Occipital lobe (tissue), 2 donors: Measurements from ENCODE around the gene AXIN1. TPM values are rescaled to one million over a fixed set of nuclear protein-coding genes. Genes with fewer than 3 reads are reported as not detected.
"Not testable (repeated sequence)": the region's sequence is repeated elsewhere in the genome, so short reads cannot be mapped to it uniquely, and the experiment has no call there.

Source experiments
- DNase-seq: peaks from one replicate; lab custom pipeline; 2025; lab: John Stamatoyannopoulos, UW
- total RNA-seq: library from RNA; depleted of rRNA; stranded (reverse); fragments of >200 nt; gene quantifications from one replicate; pipeline ENCODE4 v1.2.3, GENCODE V29; 2014

AXIN1 gene
- total RNA-seq = 18.7 TPM

DNA sequence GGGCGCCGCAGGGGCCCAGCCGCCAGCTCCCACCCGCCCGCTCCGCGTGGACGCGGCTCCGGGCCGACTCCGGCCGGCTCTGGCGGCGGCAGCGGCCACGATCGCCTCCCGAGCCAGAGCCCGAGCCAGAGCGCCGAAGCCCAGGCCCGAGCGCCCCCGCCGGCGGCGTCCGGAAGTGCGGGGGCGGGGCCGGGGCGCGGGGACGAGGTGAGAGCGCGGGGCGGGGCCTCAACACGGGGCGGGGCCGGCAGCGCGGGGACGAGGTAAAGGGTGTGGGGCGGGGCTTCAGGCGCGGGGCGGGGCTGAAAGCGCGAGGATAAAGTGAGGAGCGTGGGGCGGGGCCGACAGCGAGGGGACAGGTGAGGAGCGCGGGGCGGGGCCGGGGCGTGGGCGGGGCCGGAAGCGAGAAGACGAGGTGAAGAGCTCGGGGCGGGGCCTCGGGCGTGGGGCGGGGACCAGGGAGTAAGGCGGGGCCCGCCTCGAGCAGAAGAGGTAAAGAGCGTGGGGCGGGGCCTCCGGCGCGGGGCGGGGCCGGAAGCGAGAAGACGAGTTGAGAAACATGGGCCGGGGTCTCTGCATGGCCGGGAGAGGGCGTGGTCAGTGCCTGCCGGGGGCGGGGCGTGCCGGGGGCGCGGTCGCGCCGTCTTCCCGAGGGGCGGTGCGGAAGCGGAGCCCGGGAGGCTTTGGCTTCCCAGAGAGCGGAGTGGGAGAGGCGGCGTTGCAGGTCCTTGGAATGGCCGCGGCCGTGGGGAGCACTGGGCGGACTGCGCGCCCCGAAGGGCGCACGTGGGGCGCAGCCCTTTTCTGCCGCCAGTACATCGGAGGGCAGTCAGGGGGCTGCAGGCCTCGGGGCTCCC lies at the start of gene AXIN1:
Gene AXIN1, minus strand, starts transcription at position 177 of the 857 bp plus-strand sequence. CDS start 5,698 bp downstream, outside the sequence.
- DNase-seq = peak; percentile 99

DNA sequence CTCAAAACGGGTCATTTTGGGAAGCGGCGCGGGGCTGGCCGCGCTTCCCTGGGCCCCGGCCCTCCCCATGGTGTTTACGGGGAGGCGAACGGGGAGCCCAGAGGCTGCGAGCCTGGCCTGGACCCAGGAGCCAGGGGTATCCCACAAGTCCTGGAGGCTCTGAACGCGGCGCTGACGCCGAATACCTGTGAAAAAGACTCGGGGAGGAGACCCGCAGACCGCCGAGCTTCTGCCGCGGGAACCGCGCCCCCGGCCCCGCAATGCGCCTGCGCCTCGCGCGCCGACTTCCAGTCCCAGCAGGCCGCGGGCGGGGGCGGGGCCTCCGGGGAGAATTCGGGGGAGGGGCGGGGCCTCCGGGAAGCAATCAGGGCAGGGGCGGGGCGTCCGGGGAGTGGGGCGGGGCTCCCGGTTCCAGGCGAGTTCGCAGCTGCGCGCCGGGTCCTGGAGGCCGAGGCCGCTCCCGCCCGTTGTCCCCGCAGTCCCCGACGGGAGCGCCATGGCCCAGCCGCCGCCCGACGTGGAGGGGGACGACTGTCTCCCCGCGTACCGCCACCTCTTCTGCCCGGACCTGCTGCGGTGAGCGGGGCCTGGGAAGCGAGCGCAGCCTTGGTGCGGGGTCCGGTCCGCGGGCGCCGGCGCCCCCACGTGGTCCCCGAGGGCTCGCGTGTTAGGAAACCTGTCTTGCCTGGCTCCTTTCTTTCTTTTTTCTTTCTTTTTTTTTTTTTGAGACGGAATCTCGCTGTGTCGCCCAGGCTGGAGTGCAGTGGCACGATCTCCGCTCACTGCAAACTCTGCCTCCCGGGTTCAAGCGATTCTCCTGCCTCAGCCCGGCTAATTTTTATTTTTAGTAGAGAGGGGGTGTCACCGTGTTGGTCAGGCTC lies 49.2 kb upstream of the AXIN1 start, which contains the start of gene DECR2:
Gene DECR2, plus strand, starts transcription at position 418 of the 881 bp plus-strand sequence. Its CDS starts 79 bp downstream, at position 497.
- peak; percentile 92 for DNase-seq

DNA sequence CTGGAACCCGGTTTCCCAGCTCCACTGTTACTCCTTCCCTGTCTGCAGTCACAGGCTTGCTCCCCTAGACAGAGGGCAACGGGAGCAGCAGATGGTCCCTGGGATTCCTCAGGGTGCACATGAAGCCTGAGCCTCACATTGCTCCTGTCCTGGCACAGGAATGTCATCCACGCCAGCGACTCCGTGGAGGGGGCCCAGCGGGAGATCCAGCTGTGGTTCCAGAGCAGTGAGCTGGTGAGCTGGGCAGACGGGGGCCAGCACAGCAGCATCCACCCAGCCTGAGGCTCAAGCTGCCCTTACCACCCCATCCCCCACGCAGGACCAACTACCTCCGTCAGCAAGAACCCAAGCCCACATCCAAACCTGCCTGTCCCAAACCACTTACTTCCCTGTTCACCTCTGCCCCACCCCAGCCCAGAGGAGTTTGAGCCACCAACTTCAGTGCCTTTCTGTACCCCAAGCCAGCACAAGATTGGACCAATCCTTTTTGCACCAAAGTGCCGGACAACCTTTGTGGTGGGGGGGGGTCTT lies 47.6 kb upstream of the AXIN1 start:
- no peak for DNase-seq

GRCh38 chr16:399340-400019 lies 47.0 kb upstream of the AXIN1 start:
- no peak for DNase-seq

- DNase-seq = no peak
Observed at GRCh38 chr16:398561-399339, 46.2 kb upstream of the AXIN1 start.

- DNase-seq = peak; percentile 53
Observed at GRCh38 chr16:397736-398332, 45.3 kb upstream of the AXIN1 start.

DNA sequence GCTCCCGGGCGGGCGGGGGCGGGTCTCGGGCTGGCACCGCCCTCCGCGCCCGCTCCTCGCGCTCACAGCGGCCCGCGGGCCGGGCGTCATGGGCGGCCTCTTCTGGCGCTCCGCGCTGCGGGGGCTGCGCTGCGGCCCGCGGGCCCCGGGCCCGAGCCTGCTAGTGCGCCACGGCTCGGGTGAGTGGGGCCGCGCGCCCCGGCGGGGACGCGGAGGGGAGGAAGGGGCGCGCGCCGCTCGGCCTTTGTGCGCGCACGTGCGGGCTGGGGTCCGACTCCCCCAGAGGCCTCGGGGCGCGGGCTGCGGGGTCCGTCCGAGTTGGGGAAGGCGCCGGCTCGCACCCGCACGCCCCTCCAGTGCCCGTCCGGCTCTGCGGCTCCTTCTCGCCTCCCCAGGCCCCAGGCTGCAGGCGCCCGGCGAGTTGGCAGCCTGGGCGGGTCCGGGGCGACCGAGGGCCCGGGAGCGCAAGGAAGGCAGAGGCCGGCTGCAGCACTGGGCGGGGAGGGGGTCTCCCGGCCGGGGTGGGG lies 44.7 kb upstream of the AXIN1 start, which contains the start of gene NME4:
Gene NME4, plus strand, starts transcription at position 65 of the 527 bp plus-strand sequence. Its CDS starts 24 bp downstream, at position 89.
- no peak for DNase-seq

- DNase-seq = no peak
Observed at GRCh38 chr16:396605-397004, 44.1 kb upstream of the AXIN1 start.

DNA sequence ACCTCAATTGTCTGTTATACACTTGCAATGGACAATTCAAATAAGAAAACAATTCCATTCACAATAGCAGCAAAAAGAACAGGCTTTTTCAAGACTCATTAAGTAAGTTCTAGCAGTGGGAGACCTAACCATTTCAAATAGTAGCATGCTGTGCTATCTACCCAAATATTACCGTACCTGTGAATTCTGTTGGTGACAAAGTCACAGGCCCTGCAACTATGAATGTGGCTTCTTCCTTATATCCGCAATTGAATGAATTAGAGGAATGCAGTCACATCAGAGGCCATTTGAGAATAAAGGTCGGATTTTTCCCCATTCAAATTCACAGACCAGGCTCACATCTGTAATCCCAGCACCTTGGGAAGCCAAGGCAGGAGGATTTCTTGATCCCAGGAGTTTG lies 43.7 kb upstream of the AXIN1 start:
- no peak for DNase-seq

DNA sequence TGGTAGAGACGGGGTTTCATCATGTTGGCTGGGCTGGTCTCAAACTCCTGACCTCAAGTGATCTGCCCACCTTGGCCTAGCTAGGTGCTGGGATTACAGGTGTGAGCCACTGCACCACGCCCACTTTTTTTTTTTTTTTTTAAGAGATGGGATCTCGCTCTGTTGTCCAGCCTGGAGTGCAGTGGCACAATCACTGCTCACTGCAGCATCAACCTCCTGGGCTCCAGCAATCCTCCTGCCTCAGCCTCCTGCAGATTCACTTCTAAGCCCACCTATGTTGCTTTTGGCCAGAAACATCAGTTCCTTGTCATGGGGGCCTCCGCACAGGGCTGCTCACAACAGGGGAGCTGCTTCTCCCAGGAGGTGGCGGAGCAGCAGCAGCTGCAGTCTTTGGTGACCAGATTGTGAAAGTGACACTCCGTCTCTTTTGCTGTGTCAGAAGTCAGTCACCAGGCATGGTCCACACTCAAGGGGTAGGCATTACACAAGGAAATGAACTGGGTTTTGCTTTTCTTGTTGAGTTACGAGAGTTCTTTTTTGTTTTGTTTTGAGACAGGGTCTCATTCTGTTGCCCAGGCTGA lies 40.0 kb upstream of the AXIN1 start:
- no peak for DNase-seq

- no peak for DNase-seq
Observed at GRCh38 chr16:391885-392335, 39.4 kb upstream of the AXIN1 start.

- no peak for DNase-seq
Observed at GRCh38 chr16:389352-389751, 36.8 kb upstream of the AXIN1 start.

- not testable (repeated sequence) for DNase-seq
Observed at GRCh38 chr16:387761-388666, 35.5 kb upstream of the AXIN1 start.

DNA sequence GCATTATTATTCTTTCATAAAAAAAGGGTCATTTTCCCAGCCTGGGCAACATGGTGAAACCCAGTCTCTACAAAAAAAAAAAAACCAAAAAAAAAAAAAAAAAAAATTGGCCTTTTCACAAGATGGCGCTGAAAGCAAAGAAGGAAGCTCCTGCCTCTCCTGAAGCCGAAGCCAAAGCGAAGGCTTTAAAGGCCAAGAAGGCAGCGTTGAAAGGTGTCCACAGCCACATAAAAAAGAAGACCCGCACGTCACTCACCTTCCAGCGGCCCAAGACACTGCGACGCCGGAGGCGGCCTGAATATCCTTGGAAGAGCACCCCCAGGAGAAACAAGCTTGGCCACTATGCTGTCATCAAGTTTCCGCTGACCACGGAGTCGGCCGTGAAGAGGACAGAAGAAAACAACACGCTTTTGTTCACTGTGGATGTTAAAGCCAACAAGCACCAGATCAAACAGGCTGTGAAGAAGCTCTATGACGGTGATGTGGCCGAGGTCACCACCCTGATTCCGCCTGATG lies 34.2 kb upstream of the AXIN1 start:
- no peak for DNase-seq

DNA sequence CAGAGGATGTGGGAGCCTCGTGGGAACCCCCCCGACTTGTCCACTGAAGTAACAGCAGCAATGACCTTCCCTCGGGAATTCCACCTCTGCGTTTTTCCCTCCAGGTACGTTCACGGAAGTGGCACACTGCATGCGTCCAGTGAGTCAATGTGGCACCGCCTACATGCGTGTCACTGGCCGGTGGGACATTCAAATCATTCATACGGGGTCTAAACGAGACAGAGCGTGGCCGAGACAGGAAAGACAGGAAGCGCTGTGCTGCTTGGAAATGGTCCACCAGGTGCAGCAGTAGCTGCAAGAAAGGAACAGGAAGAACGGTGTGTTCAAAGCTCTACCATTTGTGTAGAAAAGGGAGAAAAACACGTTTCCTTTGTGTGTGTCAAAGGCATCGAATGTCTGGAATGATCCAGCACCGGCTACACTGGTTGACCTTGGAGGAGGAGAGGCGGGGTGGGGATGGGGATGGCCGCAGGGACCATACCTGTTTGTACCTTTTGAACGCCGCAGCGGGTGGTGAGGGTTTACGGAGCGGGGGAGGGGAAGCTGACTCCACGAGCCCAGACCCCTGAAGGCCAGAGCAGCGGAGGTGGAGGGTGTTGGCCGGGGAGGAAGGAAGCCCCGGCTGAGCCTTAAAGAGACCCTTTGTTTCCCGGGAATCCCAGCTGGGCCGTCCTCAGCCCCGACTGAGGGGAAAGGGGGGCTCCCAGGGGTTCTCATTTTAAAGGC lies 31.0 kb upstream of the AXIN1 start:
- no peak for DNase-seq

DNA sequence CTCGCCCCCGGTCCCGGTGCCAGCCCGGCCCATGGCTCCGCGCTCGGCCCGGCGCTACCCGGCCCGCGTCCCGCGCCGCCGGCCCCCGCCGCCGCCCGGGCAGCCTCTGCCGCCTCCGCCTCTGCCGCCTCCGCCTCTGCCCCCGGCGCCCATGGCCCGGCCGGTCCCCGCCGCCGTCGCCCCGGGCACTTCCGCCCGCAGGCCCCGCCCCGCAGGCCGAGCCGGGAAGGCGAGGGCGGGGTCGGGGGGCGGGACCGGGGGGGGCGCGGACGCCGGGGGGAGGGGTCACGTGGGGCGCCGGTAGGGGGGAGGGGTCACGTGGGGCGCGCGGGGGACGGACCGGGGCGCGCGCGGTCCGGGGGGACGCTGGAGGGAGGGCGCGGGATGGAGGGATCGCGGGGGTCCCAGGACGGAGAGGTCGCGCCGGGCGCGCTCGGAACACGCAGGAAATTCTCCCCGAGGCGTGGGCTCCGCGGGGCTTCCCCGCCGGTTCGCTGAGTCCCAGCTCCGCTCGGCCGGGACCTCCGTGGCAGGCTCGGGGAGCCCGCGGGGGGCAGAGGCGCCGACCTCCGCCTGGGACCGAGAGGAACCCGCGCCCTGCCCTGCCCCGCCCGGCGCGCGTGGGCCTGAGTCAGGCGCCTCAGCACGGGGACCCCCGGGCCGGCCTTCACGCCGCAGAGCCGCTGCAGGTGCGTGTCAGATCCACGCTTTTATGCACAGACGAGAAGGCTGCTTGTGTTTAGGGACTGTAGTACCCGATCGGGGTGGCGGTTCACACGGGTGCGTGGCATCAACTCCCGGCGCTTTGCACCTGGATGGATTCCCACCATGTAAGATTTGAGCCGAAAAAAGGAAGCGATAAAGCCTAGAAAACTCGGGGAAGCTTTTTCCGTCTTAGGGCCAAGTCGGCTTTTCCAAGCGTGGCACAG lies 29.5 kb upstream of the AXIN1 start, which contains the start of gene PGAP6:
Gene PGAP6, minus strand, starts transcription at position 190 of the 929 bp plus-strand sequence. Its CDS starts 157 bp downstream, at position 33.
- peak; percentile 43 for DNase-seq
